HFFc6 (cell line): ENCODE data around the gene HTRA3. TPM values are rescaled to one million over a fixed set of nuclear protein-coding genes. Genes with fewer than 3 reads are reported as not detected.

ENCODE experiments used
- DNase-seq: peaks from one replicate; pipeline ENCODE4 v3.0.0-alpha.2; 2018
- H3K27ac Mint-ChIP-seq: 2 replicates; pipeline ENCODE4 v1.8.0; 2020; ENCODE audit warnings: mild to moderate bottlenecking, mixed read lengths
- H3K27me3 Mint-ChIP-seq: 2 replicates; pipeline ENCODE4 v1.8.0; 2021; ENCODE audit warnings: mild to moderate bottlenecking, moderate library complexity, mixed read lengths; ENCODE audit not compliant: insufficient read depth
- H3K36me3 Mint-ChIP-seq: 2 replicates; pipeline ENCODE4 v1.8.0; 2021; ENCODE audit warnings: low read depth, mixed read lengths
- H3K4me1 Mint-ChIP-seq: 2 replicates; pipeline ENCODE4 v1.8.0; 2020; ENCODE audit warnings: low read depth, mixed read lengths
- H3K4me3 Mint-ChIP-seq: 2 replicates; pipeline ENCODE4 v1.8.0; 2020; ENCODE audit warnings: mild to moderate bottlenecking, moderate library complexity, mixed read lengths
- H3K9me3 Mint-ChIP-seq: 2 replicates; pipeline ENCODE4 v1.8.0; 2020; ENCODE audit warnings: mild to moderate bottlenecking, mixed read lengths
- CTCF ChIP-seq: fragments of 200-600 bp; sonication (generic); IDR thresholded peaks from 2 replicates; pipeline ENCODE4 v1.5.0; 2021; ENCODE audit warnings: antibody characterized with exemption, mild to moderate bottlenecking
- total RNA-seq, 6 experiments: library from RNA; stranded (reverse); fragmentation: NEBNext Ultra II Directional; extraction: Animal tissue kit (Norgen Biotek cat#: 25700); gene quantifications; 2 replicates in 1 of 6; 3 replicates in 5 of 6; pipeline ENCODE4 v1.2.3, GENCODE V29; 2021

Gene HTRA3
- total RNA-seq, 6 experiments from 2014 or later: 4.2 to 7.0 (median 4.8) TPM

- peak; percentile 35; the same call in 1 of the 2 replicates for TF ChIP-seq CTCF
- Mint-ChIP-seq H3K4me3 (no peak overlapping the region), H3K27me3 (no peaks in the 10 kb centered on the region; the same call in 1 of the 2 replicates), H3K4me1 (peaks cover 28% of the 10 kb centered on the region), H3K36me3 (no peaks in the 10 kb centered on the region), H3K27ac (no peak overlapping the region), H3K9me3 (peaks cover 8% of the 10 kb centered on the region)
- no peak for DNase-seq
Observed at GRCh38 chr4:8320386-8320750, 50.8 kb downstream of the HTRA3 start.

- Mint-ChIP-seq H3K27me3 (no peaks in the 10 kb centered on the region; the same call in 1 of the 2 replicates), H3K9me3 (peaks cover 8% of the 10 kb centered on the region), H3K27ac (no peak overlapping the region), H3K36me3 (no peaks in the 10 kb centered on the region), H3K4me3 (no peak overlapping the region), H3K4me1 (peaks cover 25% of the 10 kb centered on the region)
- TF ChIP-seq CTCF: no peak
- no peak for DNase-seq
Observed at GRCh38 chr4:8321220-8321619, 51.7 kb downstream of the HTRA3 start.

GRCh38 chr4:8321771-8322170, 52.2 kb downstream of the HTRA3 start:
- DNase-seq: no peak
- no peak for TF ChIP-seq CTCF
- H3K27me3 Mint-ChIP-seq: no peaks in the 10 kb centered on the region; the same call in 1 of the 2 replicates
- H3K27ac Mint-ChIP-seq: no peak overlapping the region
- H3K4me3 Mint-ChIP-seq: no peak overlapping the region
- no peaks in the 10 kb centered on the region for H3K36me3 Mint-ChIP-seq
- peaks cover 8% of the 10 kb centered on the region for H3K9me3 Mint-ChIP-seq
- peaks cover 20% of the 10 kb centered on the region for H3K4me1 Mint-ChIP-seq

GRCh38 chr4:8322794-8323704, 53.5 kb downstream of the HTRA3 start:
- Mint-ChIP-seq H3K4me3 (no peak overlapping the region), H3K27me3 (no peaks in the 10 kb centered on the region; the same call in 1 of the 2 replicates), H3K27ac (no peak overlapping the region), H3K4me1 (peaks cover 19% of the 10 kb centered on the region), H3K36me3 (no peaks in the 10 kb centered on the region), H3K9me3 (peaks cover 8% of the 10 kb centered on the region)
- no peak for DNase-seq
- TF ChIP-seq CTCF: no peak

GRCh38 chr4:8323947-8324555, 54.5 kb downstream of the HTRA3 start:
- Mint-ChIP-seq H3K4me1 (peaks cover 19% of the 10 kb centered on the region), H3K4me3 (no peak overlapping the region), H3K27me3 (peaks cover 6% of the 10 kb centered on the region), H3K36me3 (no peaks in the 10 kb centered on the region), H3K9me3 (peaks cover 8% of the 10 kb centered on the region), H3K27ac (no peak overlapping the region)
- no peak for TF ChIP-seq CTCF
- DNase-seq: no peak
